ENCODE measurements around the gene SUN3.

DNA sequence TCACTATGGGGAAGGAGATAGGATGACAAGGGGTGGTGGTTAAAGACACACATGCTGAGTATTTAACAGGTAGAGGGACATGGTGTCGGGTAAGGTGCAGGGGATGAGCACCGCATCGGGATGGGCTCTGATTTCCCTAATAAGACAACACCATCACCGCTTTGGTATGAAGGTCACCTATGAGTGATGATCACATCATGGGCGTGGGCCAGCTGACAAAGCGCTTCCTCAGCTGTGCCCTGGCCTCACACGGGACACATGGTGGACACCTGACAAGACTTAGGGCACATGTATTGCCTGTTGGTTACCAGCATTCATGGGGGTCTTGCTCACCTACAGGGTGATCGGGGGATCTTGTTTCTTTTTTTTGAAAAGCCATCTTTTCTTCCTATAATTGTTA, 19.2 kb upstream of the SUN3 start:
- TF ChIP-seq EZH2phosphoT487 (IDR thresholded peaks at IDR 0.05; ENCODE audit: insufficient read depth, low read depth) (no peak), EZH2 (IDR thresholded peaks at IDR 0.05; ENCODE audit: insufficient read depth, poor library complexity, severe bottlenecking) (no peak)
